Measurements from ENCODE around the gene RALGAPA2. TPM values are rescaled to one million over a fixed set of nuclear protein-coding genes. Genes with fewer than 3 reads are reported as not detected.

Gene RALGAPA2
- total RNA-seq, 1 donor from 2014 or later: 73.8 TPM

GRCh38 chr20:20465252-20465651, 247.2 kb downstream of the RALGAPA2 start:
- Histone ChIP-seq H3K27ac (no peak overlapping the region), H3K36me3 (peaks cover 35% of the 10 kb centered on the region), H3K9me3 (no peaks in the 10 kb centered on the region), H3K4me1 (no peaks in the 10 kb centered on the region), H3K4me3 (no peak overlapping the region), H3K27me3 (ENCODE audit: low read depth) (no peaks in the 10 kb centered on the region)
- DNase-seq (no peak), ATAC-seq (no peak)
- TF ChIP-seq CTCF (IDR thresholded peaks at IDR 0.05): no peak
- intact Hi-C loops (cut with DNase I): no loop called here

DNA sequence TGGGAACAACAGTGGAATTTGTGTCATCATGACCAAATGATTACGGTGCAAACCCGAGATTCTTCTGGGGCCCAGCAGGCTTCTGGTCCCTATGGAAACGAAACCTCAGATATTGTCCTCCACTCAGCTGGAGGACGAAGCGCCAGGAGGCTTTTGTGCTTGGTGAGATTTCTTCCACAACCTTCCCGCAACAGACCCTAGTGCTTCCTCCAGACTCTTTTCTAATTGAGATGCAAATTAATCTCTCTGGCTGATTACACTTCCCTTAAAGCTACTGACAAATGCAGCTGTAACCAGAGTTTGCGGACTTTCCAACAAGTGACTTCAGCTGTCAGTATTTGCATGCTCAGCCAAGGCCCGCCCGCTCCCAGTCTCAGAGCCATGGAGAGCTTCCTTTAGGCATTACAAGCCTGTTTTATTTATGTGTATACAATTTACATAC, 248.5 kb downstream of the RALGAPA2 start:
- Histone ChIP-seq H3K27ac (no peak overlapping the region), H3K4me1 (peaks cover 4% of the 10 kb centered on the region), H3K4me3 (no peak overlapping the region), H3K9me3 (no peaks in the 10 kb centered on the region), H3K36me3 (peaks cover 28% of the 10 kb centered on the region), H3K27me3 (ENCODE audit: low read depth) (no peaks in the 10 kb centered on the region)
- DNase-seq: no peak
- intact Hi-C loops (cut with DNase I): no loop called here
- no peak for TF ChIP-seq CTCF (IDR thresholded peaks at IDR 0.05)
- no peak for ATAC-seq

DNA sequence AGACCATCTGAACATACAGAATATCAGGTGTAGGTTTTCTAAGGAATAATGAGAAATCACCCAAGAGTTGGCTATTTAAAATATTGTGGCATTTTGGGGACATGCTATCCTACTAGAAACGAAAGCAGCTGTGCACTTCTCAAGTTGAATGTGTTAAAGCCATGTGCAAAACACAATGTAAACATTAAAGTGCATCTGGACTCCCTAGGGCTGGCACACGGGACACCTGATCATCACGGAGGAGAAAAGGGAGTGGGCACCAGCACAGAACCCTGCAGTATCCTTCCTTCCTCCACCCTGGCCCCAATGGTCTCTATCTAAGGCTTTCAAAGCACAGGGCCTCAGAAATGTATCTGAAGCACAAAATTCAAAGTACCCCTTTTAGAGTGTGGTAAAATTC, 250.3 kb downstream of the RALGAPA2 start:
- intact Hi-C loops (cut with DNase I): no loop called here
- no peaks in the 10 kb centered on the region for H3K27me3 ChIP-seq (ENCODE audit: low read depth)
- H3K4me3 ChIP-seq: no peak overlapping the region
- TF ChIP-seq CTCF (IDR thresholded peaks at IDR 0.05): no peak
- ATAC-seq (no peak), DNase-seq (no peak)
- no peak overlapping the region for H3K27ac ChIP-seq
- no peaks in the 10 kb centered on the region for H3K9me3 ChIP-seq
- H3K36me3 ChIP-seq: peaks cover 28% of the 10 kb centered on the region
- H3K4me1 ChIP-seq: peaks cover 4% of the 10 kb centered on the region

- TF ChIP-seq CTCF (IDR thresholded peaks at IDR 0.05): no peak
- Histone ChIP-seq H3K27ac (no peak overlapping the region), H3K36me3 (peaks cover 34% of the 10 kb centered on the region), H3K4me1 (peaks cover 4% of the 10 kb centered on the region), H3K9me3 (no peaks in the 10 kb centered on the region), H3K27me3 (ENCODE audit: low read depth) (no peaks in the 10 kb centered on the region), H3K4me3 (no peak overlapping the region)
- ATAC-seq (no peak), DNase-seq (no peak)
- intact Hi-C loops (cut with DNase I): no loop called here
These were observed 250.9 kb downstream of the RALGAPA2 start for GRCh38 chr20:20461551-20461950.

DNA sequence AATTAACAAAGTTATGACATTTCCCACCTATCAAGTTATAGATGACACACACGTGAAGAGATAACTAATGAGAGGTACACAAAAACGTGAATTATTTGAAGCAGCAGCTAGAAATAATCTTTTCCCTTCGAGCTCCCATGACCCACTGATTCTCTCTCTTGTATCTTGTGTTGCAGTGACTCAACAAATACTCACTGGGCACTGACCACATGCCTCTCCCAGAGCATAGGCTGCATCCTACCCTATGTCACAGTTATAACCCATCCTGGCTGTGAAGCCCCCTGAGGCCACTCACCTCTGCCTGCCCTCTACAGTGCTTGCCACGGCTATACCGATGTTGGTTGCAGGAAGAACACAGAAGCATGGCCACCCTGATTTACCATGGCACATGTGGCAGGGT, 252.7 kb downstream of the RALGAPA2 start:
- no peak for TF ChIP-seq CTCF (IDR thresholded peaks at IDR 0.05)
- Histone ChIP-seq H3K36me3 (peaks cover 40% of the 10 kb centered on the region), H3K4me3 (no peak overlapping the region), H3K27ac (no peak overlapping the region), H3K9me3 (no peaks in the 10 kb centered on the region), H3K27me3 (ENCODE audit: low read depth) (no peaks in the 10 kb centered on the region), H3K4me1 (peaks cover 4% of the 10 kb centered on the region)
- DNase-seq (no peak), ATAC-seq (no peak)
- intact Hi-C loops (cut with DNase I): no loop called here
